Stimulated activated CD4-positive, alpha-beta T cell treated with anti-CD3 and anti-CD28 coated beads, Interleukin-1b, Interleukin-23, amount 100 ng/mL, for 24 hours (primary cell): ENCODE results near the gene MED13L.
"Not testable (repeated sequence)": the region's sequence is repeated elsewhere in the genome, so short reads cannot be mapped to it uniquely, and the experiment has no call there.

Experiments used
- DNase-seq, 4 experiments: peaks; one replicate each; pipeline ENCODE4 v3.0.0-alpha.2; 2020; ENCODE audit warnings: low read depth in 4 of 4, low spot score in 1 of 4

MED13L gene

DNA sequence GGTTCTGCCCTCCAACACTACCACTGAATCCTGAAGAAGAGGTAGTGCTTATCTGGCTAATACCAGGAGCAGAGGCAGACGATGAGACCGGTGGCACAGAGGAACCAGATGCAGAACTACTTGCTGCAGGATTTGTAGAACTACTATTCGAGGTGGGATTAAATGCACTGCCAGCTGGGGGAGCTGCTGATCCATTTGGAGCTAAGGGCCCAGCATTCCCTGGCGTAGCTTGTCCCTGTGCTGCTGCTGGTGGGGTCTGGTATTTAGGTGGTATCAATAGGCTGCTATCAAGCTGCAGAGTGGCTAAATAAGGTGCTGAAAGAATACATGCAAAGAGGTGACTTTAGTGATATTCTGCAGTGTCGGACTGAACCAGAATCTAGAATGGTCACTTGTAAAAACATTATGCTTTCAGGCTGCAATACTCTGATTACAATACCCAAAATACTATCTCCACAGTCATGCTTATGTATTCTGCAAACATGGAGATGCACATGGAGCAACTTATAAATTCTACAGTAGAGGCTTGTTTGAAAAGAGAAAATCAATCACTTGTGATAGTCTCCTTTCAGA lies 294.2 kb downstream of the MED13L start:
- no peak for DNase-seq

- no peak for DNase-seq
These were observed 297.2 kb downstream of the MED13L start for GRCh38 chr12:115980339-115980738.

DNA sequence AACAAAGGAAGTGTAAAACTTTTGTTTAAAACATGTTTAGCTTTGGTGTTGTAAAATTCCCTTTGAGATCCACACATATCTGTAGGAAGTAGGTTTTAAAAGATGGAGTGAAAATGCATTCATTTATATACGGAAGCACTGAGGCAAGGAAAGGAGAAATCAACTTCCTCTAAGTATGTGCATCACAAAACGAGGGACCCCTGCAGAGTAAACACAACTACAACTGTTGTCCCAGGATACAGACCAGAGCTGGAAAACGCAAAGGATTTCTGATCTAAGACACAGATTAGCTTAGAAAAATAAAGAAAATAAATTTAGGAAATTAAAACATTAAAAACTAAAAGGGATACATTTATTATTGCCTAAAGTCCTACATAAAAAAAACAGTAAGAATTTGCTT lies 297.6 kb downstream of the MED13L start:
- no peak for DNase-seq

GRCh38 chr12:115979351-115979750 lies 298.1 kb downstream of the MED13L start:
- no peak for DNase-seq

DNA sequence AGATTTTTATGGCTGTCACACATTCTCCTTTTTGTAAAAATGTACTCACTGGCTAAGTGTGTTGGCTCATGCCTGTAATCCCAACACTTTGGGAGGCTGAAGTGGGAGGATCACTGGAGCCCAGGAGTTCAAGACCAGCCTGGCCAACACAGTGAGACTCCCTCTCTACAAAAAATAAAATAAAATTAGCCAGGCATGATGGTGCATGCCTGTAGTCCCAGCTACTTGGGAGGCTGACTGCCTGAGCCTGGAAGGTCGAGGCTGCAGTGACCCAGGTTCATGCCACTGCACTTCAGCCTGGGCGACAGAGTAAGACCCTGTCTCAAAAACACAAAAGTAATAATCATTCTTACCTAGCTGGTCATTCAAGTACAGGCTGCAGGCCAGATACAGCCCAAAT lies 300.7 kb downstream of the MED13L start:
- not testable (repeated sequence) for DNase-seq

DNA sequence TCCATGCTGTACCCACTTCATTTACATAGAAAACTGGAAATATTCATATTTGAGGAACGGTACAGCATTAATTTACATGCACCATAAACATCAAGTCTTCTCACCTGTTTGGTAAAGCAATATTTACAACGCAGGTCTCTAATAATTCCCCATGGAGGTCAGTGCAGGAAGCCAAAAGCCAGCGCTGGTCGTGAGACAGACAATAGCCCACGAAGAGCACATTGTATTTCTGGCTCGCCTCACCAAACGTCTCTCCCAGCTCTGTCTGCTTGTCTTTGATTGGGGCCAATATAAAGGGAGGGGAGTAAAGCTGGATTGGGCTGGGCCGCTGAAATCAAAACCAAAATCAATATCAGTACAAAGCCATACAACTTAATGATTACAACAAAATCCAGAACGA lies 302.1 kb downstream of the MED13L start:
- DNase-seq, result no peak

- no peak for DNase-seq
These were observed 303.3 kb downstream of the MED13L start for GRCh38 chr12:115973968-115974724.

DNA sequence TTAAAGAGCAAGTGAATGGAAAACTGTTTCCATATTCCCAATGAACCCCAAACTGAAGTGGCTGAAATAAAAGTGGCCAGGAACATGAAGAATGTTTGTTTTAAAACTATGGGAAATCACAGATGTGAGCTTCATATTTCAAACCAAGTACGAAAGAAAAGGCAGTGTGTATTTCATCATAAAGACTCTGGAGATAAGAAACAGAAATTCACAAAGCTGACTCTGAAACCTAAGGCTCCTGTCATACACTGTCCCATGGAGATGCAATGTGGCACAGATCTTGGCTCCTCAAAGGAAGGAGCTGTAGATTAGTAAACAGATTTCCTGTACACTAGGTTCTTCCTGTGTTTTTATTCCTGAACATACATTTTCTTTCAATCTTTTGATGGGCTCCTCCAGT lies 304.4 kb downstream of the MED13L start:
- no peak for DNase-seq

DNA sequence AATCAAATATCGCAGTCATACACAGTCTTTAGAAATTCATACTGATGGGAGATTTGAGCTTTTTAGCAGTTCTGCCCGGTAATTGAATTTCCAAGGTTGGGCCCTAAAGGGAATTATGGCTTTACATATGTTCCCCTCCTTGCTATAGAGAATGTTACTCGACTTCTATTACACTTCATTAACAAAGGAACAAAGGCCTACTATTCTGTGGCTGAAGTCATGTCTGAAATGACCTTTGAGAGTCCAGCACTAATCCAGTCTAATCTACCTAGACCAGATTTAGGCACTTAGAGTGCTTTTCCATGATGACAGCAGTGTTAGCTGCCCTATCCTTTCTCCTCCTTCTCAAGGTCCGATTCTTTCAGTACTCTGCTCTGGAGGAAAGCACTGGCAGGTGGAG lies 305.3 kb downstream of the MED13L start:
- DNase-seq, result no peak

DNA sequence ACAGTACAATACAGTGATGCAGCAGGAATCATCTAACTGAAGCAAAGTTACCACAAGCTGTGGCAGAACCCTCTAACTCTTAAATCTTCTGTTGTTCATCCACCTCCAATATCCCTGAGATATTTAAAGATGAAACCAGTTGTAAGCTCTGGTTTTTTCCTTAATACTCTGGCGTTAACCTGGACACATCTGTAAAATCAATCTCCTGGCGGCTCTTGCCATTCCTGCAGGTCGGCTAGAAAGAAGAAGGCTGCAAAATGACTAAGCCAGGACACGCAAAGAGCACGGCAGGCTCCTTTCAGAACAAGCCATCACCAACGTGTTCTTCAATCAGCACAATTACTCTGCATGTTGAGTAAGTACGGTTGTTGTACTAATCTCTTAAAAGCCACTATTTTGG lies 309.3 kb downstream of the MED13L start:
- no peak for DNase-seq

GRCh38 chr12:115966376-115966775 lies 311.1 kb downstream of the MED13L start:
- no peak for DNase-seq

GRCh38 chr12:115964626-115965025 lies 312.9 kb downstream of the MED13L start:
- DNase-seq, result no peak

DNA sequence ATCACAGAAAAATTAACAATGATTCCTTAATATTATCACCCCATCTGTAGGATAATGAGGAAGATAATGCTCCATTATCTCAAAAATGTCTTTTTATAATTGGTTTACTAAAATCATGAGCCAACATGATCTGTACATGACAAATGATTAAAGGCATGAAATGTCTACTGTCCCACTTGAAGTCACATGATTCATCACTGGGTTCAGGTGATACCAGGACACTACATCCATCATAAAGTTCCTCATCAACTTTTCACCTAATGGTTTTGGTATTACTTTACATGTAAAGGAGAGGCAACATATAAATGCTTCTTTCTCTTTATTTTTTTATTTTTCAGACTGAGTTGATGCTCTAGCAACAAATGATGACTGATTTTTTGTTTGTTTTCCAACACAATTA lies 313.3 kb downstream of the MED13L start:
- DNase-seq, result no peak

GRCh38 chr12:115962216-115962615 lies 315.3 kb downstream of the MED13L start:
- no peak for DNase-seq

GRCh38 chr12:115960868-115961802 lies 316.4 kb downstream of the MED13L start:
- no peak for DNase-seq

DNA sequence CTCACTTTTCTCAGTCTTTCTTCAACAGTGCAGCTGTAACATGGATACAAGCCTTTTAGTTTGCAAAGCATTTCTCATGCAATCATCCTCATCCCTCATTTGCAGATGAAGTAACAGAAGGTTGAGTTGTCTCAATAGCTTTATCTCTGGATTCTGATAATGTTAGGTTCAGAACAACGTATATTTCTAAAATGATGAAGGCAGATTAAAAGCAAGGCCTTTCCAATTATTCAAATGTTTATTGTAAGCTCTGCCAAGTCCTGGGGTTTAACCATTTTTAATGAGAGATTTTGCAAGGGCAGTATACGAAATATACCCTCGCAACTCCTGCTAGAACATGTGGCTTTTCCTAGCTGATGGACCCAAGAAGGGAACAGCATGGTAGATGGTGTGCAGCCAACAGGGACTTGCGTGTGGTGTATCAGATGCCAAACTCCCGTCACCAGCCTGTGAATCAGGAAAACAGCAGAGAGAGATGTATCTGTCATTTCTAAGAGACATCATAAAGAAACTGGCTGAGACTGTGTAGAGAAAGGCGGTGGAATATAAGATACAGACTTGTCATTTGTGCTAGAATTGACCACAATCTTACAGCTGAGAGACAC lies 319.7 kb downstream of the MED13L start:
- no peak for DNase-seq

GRCh38 chr12:115956659-115957058 lies 320.8 kb downstream of the MED13L start:
- no peak for DNase-seq

DNA sequence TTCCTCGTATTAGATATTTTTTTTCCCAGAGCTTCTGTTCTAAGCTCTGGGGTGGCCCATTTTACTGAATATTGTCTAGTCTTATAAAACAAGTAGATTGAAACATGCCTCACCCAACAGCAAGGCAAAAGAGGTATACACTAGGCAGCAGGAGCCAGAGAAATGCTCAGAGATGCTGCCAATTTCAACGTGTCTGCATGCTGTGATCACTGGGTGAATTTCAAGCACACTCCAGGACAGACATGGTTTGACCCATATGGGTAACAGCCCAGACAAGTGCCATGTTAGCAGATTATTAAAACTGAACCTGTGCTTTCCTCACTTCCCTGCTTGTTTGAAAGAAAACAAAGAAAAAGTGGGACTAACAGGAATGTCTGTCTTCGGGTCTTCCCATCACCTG lies 321.3 kb downstream of the MED13L start:
- no peak for DNase-seq

DNA sequence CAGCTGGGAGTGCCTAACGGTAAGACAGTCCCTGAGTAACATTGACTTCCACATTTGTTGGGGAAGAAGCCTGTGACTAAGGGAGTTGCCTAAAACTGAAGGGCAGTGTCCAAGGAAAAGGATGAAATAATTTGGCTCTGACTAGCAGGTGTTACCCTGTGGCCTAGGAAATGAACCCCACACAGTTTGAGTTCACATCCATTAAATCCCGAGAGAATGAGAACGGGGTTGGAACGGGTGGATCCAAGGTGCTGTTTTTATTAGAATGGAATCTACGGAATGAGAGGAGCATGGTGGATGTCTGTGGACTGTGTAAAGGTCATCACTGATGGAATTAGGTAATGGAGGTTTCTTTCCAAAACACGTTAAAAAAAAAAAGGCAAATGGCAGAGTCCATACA lies 324.0 kb downstream of the MED13L start:
- no peak for DNase-seq

DNA sequence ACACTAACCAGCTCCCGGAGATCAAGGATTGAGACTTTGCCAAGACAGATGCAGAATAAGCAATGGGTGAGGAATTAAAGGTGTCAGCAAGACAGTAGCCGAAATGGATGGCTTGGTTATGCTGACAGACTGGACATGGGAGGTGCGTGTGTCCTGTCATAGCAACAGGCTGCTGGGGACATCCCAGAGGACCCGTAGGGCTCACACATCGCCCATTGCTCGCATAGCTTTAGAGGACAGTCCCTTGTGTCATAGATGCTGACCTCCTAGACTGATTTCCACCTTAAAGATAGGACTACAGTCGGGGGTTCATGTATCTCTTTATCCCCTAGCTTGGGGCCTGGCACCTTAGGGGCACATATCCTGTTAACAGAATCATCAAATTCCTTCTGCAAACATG lies 324.5 kb downstream of the MED13L start:
- no peak for DNase-seq

DNA sequence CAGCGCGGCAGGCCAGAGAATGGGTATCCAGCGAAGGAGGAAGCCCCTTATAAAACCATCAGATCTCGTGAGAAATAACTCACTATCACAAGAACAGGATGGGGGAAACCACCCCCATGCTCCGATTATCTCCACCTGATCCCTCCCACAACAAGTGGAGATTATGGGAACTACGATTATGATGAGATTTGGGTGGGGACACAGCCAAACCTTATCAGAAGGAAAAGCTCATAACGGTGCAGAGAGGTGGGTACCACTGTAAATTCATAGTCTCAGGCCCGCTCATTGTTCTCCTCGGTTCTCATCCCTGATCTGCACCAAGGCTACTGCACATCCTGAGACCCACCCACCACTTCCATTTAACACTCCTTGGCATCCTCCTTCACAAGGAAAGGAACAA lies 326.5 kb downstream of the MED13L start:
- DNase-seq, result no peak

DNA sequence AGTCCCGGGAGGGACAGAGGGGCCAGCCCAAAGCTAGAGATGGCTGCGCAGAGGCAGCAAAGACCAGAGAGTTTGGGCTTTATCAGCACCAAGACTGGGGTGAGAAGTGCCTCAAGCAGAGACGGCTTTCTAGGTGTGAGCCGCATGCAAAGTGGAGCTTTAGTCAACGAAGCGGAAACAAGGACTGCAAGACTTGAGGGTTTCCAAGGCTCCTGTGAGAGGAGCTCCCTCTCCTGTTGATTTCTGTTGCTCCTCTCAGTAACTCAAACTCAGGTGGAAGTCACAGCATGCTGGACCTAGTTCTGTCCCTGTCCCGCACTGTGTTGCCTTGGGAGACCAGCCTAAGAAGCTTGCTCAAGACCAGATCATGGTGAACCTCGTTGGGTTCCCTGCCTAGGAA lies 327.8 kb downstream of the MED13L start:
- no peak for DNase-seq
